ENCODE data around the gene SDHC. TPM values are rescaled to one million over a fixed set of nuclear protein-coding genes. Genes with fewer than 3 reads are reported as not detected.

Gene SDHC
- total RNA-seq, 2 experiments from 2014 or later, result 160 to 175 TPM

GRCh38 chr1:161287482-161288054, 26.6 kb upstream of the SDHC start:
- ATAC-seq (no peak), DNase-seq (no peak)
- Mint-ChIP-seq H3K4me3 (no peak overlapping the region), H3K9me3 (no peaks in the 10 kb centered on the region), H3K36me3 (ENCODE audit: low read depth) (no peaks in the 10 kb centered on the region), H3K27me3 (no peaks in the 10 kb centered on the region), H3K4me1 (ENCODE audit: low read depth) (no peaks in the 10 kb centered on the region), H3K27ac (no peak overlapping the region)
- ChIA-PET POLR2A (interaction anchor here (0.6 to 1.5 kb wide), 2 partner anchors 18 to 62 kb away, joined by 3 to 4 read pairs; partner anchors contain the start of gene TOMM40L), CTCF (interaction anchor here (0.6 to 3.9 kb wide), 6 partner anchors 60 to 511 kb away, joined by 3 to 29 read pairs (median 4); partner anchors contain the start of genes APOA2, PPOX and TOMM40L)
- TF ChIP-seq, protein P1, sequence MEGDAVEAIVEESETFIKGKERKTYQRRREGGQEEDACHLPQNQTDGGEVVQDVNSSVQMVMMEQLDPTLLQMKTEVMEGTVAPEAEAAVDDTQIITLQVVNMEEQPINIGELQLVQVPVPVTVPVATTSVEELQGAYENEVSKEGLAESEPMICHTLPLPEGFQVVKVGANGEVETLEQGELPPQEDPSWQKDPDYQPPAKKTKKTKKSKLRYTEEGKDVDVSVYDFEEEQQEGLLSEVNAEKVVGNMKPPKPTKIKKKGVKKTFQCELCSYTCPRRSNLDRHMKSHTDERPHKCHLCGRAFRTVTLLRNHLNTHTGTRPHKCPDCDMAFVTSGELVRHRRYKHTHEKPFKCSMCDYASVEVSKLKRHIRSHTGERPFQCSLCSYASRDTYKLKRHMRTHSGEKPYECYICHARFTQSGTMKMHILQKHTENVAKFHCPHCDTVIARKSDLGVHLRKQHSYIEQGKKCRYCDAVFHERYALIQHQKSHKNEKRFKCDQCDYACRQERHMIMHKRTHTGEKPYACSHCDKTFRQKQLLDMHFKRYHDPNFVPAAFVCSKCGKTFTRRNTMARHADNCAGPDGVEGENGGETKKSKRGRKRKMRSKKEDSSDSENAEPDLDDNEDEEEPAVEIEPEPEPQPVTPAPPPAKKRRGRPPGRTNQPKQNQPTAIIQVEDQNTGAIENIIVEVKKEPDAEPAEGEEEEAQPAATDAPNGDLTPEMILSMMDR (IDR thresholded peaks at IDR 0.05), result no peak
- intact Hi-C loops (cut with micrococcal nuclease), result no loop called here

DNA sequence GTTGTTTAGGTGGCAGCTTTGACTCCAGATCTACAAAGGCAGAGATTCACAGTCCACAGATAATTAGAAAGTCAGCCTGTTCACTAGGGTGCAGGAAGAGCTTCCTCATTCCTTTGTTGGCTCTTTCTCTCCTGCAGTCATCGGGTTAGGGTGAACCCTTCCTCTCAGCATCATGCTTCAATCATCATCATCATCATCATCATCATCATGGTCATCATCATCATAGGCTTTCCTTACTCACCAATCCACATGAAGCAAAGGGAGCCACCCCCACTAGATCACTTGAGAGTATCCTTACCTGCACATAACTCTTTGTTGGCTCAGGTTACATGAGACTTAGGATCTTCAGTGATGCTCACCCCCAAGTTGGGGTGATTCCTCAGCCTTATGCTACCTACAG, 23.4 kb upstream of the SDHC start:
- intact Hi-C loops (cut with micrococcal nuclease), result loop anchor here (5.0 kb wide), 1 partner anchor 63 kb away; the partner anchor contains the start of gene TOMM40L
- Mint-ChIP-seq H3K27ac (no peak overlapping the region), H3K9me3 (no peaks in the 10 kb centered on the region), H3K27me3 (no peaks in the 10 kb centered on the region), H3K36me3 (ENCODE audit: low read depth) (no peaks in the 10 kb centered on the region), H3K4me3 (no peak overlapping the region), H3K4me1 (ENCODE audit: low read depth) (no peaks in the 10 kb centered on the region)
- CTCF ChIA-PET, result interaction anchor here (0.6 to 6.8 kb wide), 47 partner anchors 8 to 191 kb away, joined by 3 to 89 read pairs (median 5); partner anchors contain the start of genes CFAP126, FCER1G, NDUFS2 and NR1I3
- POLR2A ChIA-PET, result interaction anchor here (0.6 to 1.4 kb wide), 2 partner anchors 15 to 29 kb away, joined by 3 read pairs; no protein-coding TSS in a partner anchor
- TF ChIP-seq, protein P1 (IDR thresholded peaks at IDR 0.05), result no peak
- DNase-seq (no peak), ATAC-seq (no peak)

DNA sequence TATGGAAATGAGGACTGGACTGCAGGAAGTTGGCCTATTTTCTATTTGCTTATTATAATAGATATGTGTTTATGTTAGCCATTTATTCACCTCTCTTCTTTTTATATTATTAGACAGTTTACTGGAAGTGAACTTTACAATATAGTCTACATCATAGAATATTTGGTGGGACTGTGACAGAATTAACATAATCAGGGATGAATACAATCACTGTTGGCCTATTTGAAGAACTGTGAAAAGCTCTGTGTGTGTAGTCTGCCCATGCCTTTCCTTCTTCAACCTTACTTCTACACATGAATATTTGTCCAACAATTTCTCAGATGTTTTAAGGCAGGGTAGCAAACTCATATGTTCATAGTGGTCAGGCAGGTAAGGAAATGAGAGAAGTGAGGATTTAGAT, 16.8 kb upstream of the SDHC start:
- ChIA-PET CTCF (no interaction called here), POLR2A (interaction anchor here (0.6 kb wide), 1 partner anchor 88 kb away, joined by 6 read pairs; no protein-coding TSS in a partner anchor)
- Mint-ChIP-seq H3K4me1 (ENCODE audit: low read depth) (peaks cover 4% of the 10 kb centered on the region), H3K27me3 (no peaks in the 10 kb centered on the region), H3K36me3 (ENCODE audit: low read depth) (no peaks in the 10 kb centered on the region), H3K9me3 (no peaks in the 10 kb centered on the region), H3K27ac (no peak overlapping the region), H3K4me3 (no peak overlapping the region)
- no peak for ATAC-seq
- TF ChIP-seq, protein P1 (IDR thresholded peaks at IDR 0.05), result no peak
- intact Hi-C loops (cut with micrococcal nuclease), result no loop called here
- DNase-seq, result no peak

GRCh38 chr1:161298116-161298515, 16.1 kb upstream of the SDHC start:
- DNase-seq, result no peak
- H3K27ac Mint-ChIP-seq, result no peak overlapping the region
- no peaks in the 10 kb centered on the region for H3K27me3 Mint-ChIP-seq
- peaks cover 6% of the 10 kb centered on the region for H3K4me1 Mint-ChIP-seq (ENCODE audit: low read depth)
- no peak for ATAC-seq
- no peak overlapping the region for H3K4me3 Mint-ChIP-seq
- ChIA-PET CTCF (no interaction called here), POLR2A (no interaction called here)
- no peaks in the 10 kb centered on the region for H3K9me3 Mint-ChIP-seq
- TF ChIP-seq, protein P1 (IDR thresholded peaks at IDR 0.05), result no peak
- no peaks in the 10 kb centered on the region for H3K36me3 Mint-ChIP-seq (ENCODE audit: low read depth)
- intact Hi-C loops (cut with micrococcal nuclease), result no loop called here

GRCh38 chr1:161299347-161299746, 14.8 kb upstream of the SDHC start:
- ChIA-PET POLR2A (no interaction called here), CTCF (no interaction called here)
- no peaks in the 10 kb centered on the region for H3K9me3 Mint-ChIP-seq
- no peak for DNase-seq
- TF ChIP-seq, protein P1 (IDR thresholded peaks at IDR 0.05), result no peak
- H3K27me3 Mint-ChIP-seq, result no peaks in the 10 kb centered on the region
- no peak overlapping the region for H3K27ac Mint-ChIP-seq
- H3K4me1 Mint-ChIP-seq (ENCODE audit: low read depth), result peaks cover 15% of the 10 kb centered on the region
- ATAC-seq, result peak; percentile 34
- no peak overlapping the region for H3K4me3 Mint-ChIP-seq
- no peaks in the 10 kb centered on the region for H3K36me3 Mint-ChIP-seq (ENCODE audit: low read depth)
- intact Hi-C loops (cut with micrococcal nuclease), result no loop called here
